Measurements from ENCODE around the gene ENTPD7. TPM values are rescaled to one million over a fixed set of nuclear protein-coding genes. Genes with fewer than 3 reads are reported as not detected.

ENTPD7 gene
- total and polyA plus RNA-seq, 9 of the 15 experiments (the other 6 are each of a cell fraction or from before 2014, with no cell fraction given), result 1.4 to 13.9 (median 8.5) TPM

DNA sequence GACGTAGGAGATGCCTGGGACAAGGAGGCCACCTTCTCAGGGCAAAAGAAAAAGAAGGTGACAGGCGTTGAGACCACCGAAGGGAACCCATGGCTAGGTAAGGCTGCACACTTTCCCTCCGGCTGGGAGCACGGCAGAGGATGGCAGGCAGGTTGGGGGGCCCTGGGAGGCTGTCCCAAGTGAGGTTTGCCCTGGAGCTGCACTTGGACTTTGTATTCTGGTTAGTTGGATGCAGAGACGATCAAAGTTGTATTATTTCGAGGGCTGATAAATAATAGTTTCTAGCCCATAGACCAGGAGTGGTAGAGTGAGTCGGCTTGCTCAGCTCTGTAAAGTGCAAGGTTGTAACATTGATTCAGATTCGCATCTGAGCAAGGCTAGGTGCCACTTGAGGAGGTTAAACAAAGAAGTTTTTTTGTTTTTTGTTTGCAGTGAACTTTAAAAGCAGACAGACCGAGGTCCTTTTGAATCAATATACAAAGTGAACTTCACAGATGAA is 608 bp downstream of the ENTPD7 start (continued):
- TF ChIP-seq, protein P1, sequence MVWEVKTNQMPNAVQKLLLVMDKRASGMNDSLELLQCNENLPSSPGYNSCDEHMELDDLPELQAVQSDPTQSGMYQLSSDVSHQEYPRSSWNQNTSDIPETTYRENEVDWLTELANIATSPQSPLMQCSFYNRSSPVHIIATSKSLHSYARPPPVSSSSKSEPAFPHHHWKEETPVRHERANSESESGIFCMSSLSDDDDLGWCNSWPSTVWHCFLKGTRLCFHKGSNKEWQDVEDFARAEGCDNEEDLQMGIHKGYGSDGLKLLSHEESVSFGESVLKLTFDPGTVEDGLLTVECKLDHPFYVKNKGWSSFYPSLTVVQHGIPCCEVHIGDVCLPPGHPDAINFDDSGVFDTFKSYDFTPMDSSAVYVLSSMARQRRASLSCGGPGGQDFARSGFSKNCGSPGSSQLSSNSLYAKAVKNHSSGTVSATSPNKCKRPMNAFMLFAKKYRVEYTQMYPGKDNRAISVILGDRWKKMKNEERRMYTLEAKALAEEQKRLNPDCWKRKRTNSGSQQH (CRISPR knock-in tag; IDR thresholded peaks at IDR 0.05), result no peak
- TF ChIP-seq, protein P2, sequence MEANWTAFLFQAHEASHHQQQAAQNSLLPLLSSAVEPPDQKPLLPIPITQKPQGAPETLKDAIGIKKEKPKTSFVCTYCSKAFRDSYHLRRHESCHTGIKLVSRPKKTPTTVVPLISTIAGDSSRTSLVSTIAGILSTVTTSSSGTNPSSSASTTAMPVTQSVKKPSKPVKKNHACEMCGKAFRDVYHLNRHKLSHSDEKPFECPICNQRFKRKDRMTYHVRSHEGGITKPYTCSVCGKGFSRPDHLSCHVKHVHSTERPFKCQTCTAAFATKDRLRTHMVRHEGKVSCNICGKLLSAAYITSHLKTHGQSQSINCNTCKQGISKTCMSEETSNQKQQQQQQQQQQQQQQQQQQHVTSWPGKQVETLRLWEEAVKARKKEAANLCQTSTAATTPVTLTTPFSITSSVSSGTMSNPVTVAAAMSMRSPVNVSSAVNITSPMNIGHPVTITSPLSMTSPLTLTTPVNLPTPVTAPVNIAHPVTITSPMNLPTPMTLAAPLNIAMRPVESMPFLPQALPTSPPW (CRISPR knock-in tag; IDR thresholded peaks at IDR 0.05), result no peak
- TF ChIP-seq MAFG (tag; conservative IDR thresholded peaks at IDR 0.05) (no peak), ZNF584 (CRISPR knock-in tag; IDR thresholded peaks at IDR 0.05; ENCODE audit: low read depth) (no peak)

DNA sequence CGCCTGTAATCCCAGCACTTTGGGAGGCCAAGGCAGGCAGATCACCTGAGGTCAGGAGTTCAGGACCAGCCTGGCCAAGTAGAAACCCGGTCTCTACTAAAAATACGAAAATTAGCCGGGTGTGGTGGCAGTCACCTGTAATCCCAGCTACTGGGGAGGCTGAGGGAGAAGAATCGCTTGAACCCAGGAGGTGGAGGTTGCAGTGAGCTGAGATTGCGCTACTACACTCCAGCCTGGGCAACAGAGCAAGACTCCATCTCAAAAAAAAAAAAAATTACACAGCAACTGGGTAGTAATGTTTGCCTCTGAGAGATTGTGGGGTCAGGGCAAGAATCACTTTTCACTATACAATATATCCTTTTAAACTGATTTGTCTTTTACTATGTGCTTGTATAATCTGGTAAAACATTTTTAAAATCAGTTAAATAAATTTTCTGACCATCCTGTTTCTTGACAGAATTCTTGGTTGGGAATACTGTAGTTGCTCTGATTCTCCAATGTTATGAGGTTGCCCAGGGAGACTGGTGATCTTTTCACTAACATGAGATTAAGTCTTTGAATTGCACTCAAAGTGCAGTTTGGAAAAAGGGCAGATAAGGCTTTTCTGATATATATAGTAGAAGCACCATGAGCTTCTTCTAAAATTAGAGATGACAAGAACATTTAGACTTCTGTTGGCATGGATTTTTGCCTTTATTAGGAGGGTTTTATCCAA is 1.5 kb downstream of the ENTPD7 start:
- no peaks in the 10 kb centered on the region for H3K27me3 ChIP-seq (ENCODE audit: control insufficient read depth in 2 of 2, insufficient read depth in 2 of 2, low read length in 2 of 2)
- no peak for ATAC-seq
- intact Hi-C loops (cut with micrococcal nuclease), result no loop called here
- no peak for DNase-seq (ENCODE audit: extremely low read depth in 1 of 4, low spot score in 3 of 4)
- H4K20me1 ChIP-seq (replicated peaks; ENCODE audit: control insufficient read depth, insufficient read depth, low read length), result no peaks in the 10 kb centered on the region
- 86% methylated on average over 5 of the region's 6 CpGs for WGBS (ENCODE audit: insufficient coverage, low coverage, missing lambda C conversion rate)
- TF ChIP-seq NFE2L1 (tag; IDR thresholded peaks at IDR 0.05; ENCODE audit: borderline replicate concordance, low read depth) (no peak), RFX1 (IDR thresholded peaks at IDR 0.05) (peak; percentile 29), ZNF121 (CRISPR knock-in tag; conservative IDR thresholded peaks at IDR 0.05) (peak; percentile 28; the same call in 1 of the 2 replicates), RBM14 (IDR thresholded peaks at IDR 0.05; ENCODE audit: borderline replicate concordance, insufficient read depth, low read depth, low read length) (no peak), CREBBP (IDR thresholded peaks at IDR 0.05; ENCODE audit: low read depth, low read length) (no peak), KLF16 (IDR thresholded peaks at IDR 0.05) (no peak)
- TF ChIP-seq, protein P3, sequence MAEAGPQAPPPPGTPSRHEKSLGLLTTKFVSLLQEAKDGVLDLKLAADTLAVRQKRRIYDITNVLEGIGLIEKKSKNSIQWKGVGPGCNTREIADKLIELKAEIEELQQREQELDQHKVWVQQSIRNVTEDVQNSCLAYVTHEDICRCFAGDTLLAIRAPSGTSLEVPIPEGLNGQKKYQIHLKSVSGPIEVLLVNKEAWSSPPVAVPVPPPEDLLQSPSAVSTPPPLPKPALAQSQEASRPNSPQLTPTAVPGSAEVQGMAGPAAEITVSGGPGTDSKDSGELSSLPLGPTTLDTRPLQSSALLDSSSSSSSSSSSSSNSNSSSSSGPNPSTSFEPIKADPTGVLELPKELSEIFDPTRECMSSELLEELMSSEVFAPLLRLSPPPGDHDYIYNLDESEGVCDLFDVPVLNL (CRISPR knock-in tag; IDR thresholded peaks at IDR 0.05; ENCODE audit: low read depth), result no peak
- H3K27ac ChIP-seq (ENCODE audit: extremely low read depth, low read depth, low read length), result no peak overlapping the region
- no peaks in the 10 kb centered on the region for H3K9me3 ChIP-seq (replicated peaks; ENCODE audit: control insufficient read depth, insufficient read depth, low read depth, low read length)
- no peak overlapping the region for H2AFZ ChIP-seq (ENCODE audit: low read depth, low read length)
- ChIA-PET CTCF (ENCODE audit: low intra/inter-chr PET ratio) (no interaction called here), POLR2A (no interaction called here)
- H3K9me1 ChIP-seq (ENCODE audit: control insufficient read depth, insufficient read depth, low read length), result no peaks in the 10 kb centered on the region
- H3K4me2 ChIP-seq (ENCODE audit: insufficient read depth, low read length), result no peak overlapping the region
- BruUV-seq (replicated peaks), result no TSS peak
- 0 out of 3 replicates have a peak, but pooled peaks cover 3% of the 10 kb centered on the region for H3K36me3 ChIP-seq (ENCODE audit: control insufficient read depth, insufficient read depth, low read length)
- FAIRE-seq, result no peak
- no peak overlapping the region for H3K4me3 ChIP-seq
- no peak overlapping the region for H3K9ac ChIP-seq (ENCODE audit: insufficient read depth in 1 of 2, low read depth in 2 of 2, low read length in 2 of 2)
- peaks cover 6 to 10% of the 10 kb centered on the region in 2 experiments; a peak in 3 of 5 replicates for H3K4me1 ChIP-seq (replicated peaks in 1 of 2; ENCODE audit: control insufficient read depth in 2 of 2, insufficient read depth in 2 of 2, low read length in 2 of 2)
- H3K79me2 ChIP-seq (ENCODE audit: control insufficient read depth, insufficient read depth, low read length), result peaks cover 9% of the 10 kb centered on the region
- in situ Hi-C loops (cut with MboI), result no loop called here
